Neural progenitor cell (in vitro differentiated cells): ENCODE data around the gene LDB2. TPM values are rescaled to one million over a fixed set of nuclear protein-coding genes. Genes with fewer than 3 reads are reported as not detected.
A peak's percentile ranks its signal among the peaks of the same experiment; 100 is the strongest.

Experiments
- DNase-seq: peaks from one replicate; pipeline ENCODE4 v3.0.0-alpha.2; 2016; ENCODE audit warnings: low spot score
- H2AFZ ChIP-seq: fragments of 200-600 bp; sonication (generic); replicated peaks from 2 replicates; pipeline ENCODE4 v1.6.1; 2016; ENCODE audit warnings: antibody characterized with exemption
- H3F3A ChIP-seq: fragments of 200-600 bp; sonication (generic); 2 replicates; pipeline ENCODE4 v1.6.1; 2016; ENCODE audit warnings: antibody characterized with exemption, low read depth
- H3K27ac ChIP-seq: fragments of 200-600 bp; sonication (generic); 2 replicates; pipeline ENCODE4 v1.5.1; 2016; ENCODE audit warnings: mild to moderate bottlenecking
- H3K27me3 ChIP-seq: fragments of 200-600 bp; sonication (generic); 2 replicates; pipeline ENCODE4 v1.6.1; 2016; ENCODE audit warnings: mild to moderate bottlenecking, moderate library complexity
- H3K36me3 ChIP-seq: fragments of 200-600 bp; sonication (generic); 2 replicates; pipeline ENCODE4 v1.5.1; 2016
- H3K4me1 ChIP-seq: fragments of 200-600 bp; sonication (generic); 2 replicates; pipeline ENCODE4 v1.6.1; 2016; ENCODE audit warnings: mixed run types
- H3K4me2 ChIP-seq: fragments of 200-600 bp; sonication (generic); 2 replicates; pipeline ENCODE4 v1.6.1; 2016
- H3K4me3 ChIP-seq: fragments of 200-600 bp; sonication (generic); 2 replicates; pipeline ENCODE4 v1.5.1; 2016
- H3K79me2 ChIP-seq: fragments of 200-600 bp; sonication (generic); 2 replicates; pipeline ENCODE4 v1.6.1; 2016; ENCODE audit warnings: low read depth
- H3K9ac ChIP-seq: fragments of 200-600 bp; sonication (generic); 2 replicates; pipeline ENCODE4 v1.6.1; 2016
- H3K9me3 ChIP-seq: fragments of 200-600 bp; sonication (generic); 2 replicates; pipeline ENCODE4 v1.5.1; 2016; ENCODE audit warnings: low read depth
- H4K20me1 ChIP-seq: fragments of 200-600 bp; sonication (generic); 2 replicates; pipeline ENCODE4 v1.6.1; 2016; ENCODE audit warnings: low read depth
- H3K27ac Mint-ChIP-seq: 3 replicates; pipeline ENCODE4 v1.8.0; 2021; ENCODE audit warnings: mixed read lengths
- H3K27me3 Mint-ChIP-seq: 2 replicates; pipeline ENCODE4 v1.8.0; 2022; ENCODE audit warnings: low read depth, mild to moderate bottlenecking, inconsistent platforms, moderate library complexity, mixed read lengths; ENCODE audit not compliant: insufficient read depth
- H3K36me3 Mint-ChIP-seq: 3 replicates; pipeline ENCODE4 v1.8.0; 2021; ENCODE audit warnings: mixed read lengths
- H3K4me1 Mint-ChIP-seq: 3 replicates; pipeline ENCODE4 v1.8.0; 2021; ENCODE audit warnings: mixed read lengths
- H3K4me3 Mint-ChIP-seq: 3 replicates; pipeline ENCODE4 v1.8.0; 2021; ENCODE audit warnings: mild to moderate bottlenecking, moderate library complexity, mixed read lengths
- H3K9me3 Mint-ChIP-seq: 3 replicates; pipeline ENCODE4 v1.8.0; 2020; ENCODE audit warnings: mixed read lengths
- CTCF ChIP-seq: fragments of 200-600 bp; sonication (generic); IDR thresholded peaks from 2 replicates; pipeline ENCODE4 v1.5.1; 2017; ENCODE audit warnings: antibody characterized with exemption, mild to moderate bottlenecking
- EZH2 ChIP-seq: fragments of 200-600 bp; sonication (generic); IDR thresholded peaks from 2 replicates; pipeline ENCODE4 v1.6.1; 2017; ENCODE audit warnings: antibody characterized with exemption, mild to moderate bottlenecking, moderate library complexity
- EZH2phosphoT487 ChIP-seq: fragments of 200-600 bp; sonication (generic); IDR thresholded peaks from 2 replicates; pipeline ENCODE4 v1.6.1; 2017; ENCODE audit warnings: antibody characterized with exemption
- total RNA-seq: library from RNA; depleted of rRNA; stranded (reverse); fragments of >200 nt; gene quantifications from 2 replicates; pipeline ENCODE4 v1.2.3, GENCODE V29; 2015; ENCODE audit warnings: low replicate concordance

LDB2 gene
- total RNA-seq, 1 donor from 2014 or later, result 24.3 TPM

GRCh38 chr4:16508968-16509367 lies 389.5 kb downstream of the LDB2 start:
- H3K36me3 ChIP-seq, result peaks cover 8% of the 10 kb centered on the region
- Mint-ChIP-seq H3K27ac (no peak overlapping the region), H3K27me3 (no peaks in the 10 kb centered on the region), H3K36me3 (peaks cover 25% of the 10 kb centered on the region), H3K9me3 (peaks cover 8% of the 10 kb centered on the region), H3K4me1 (peaks cover 4% of the 10 kb centered on the region), H3K4me3 (no peak overlapping the region)
- TF ChIP-seq EZH2 (no peak), CTCF (peak; percentile 45)
- H3K79me2 ChIP-seq, result no peaks in the 10 kb centered on the region
- no peaks in the 10 kb centered on the region for H3K27me3 ChIP-seq
- no peak overlapping the region for H3K4me2 ChIP-seq
- H4K20me1 ChIP-seq, result no peaks in the 10 kb centered on the region
- H2AFZ ChIP-seq, result no peak overlapping the region
- no peaks in the 10 kb centered on the region for H3K9me3 ChIP-seq
- no peaks in the 10 kb centered on the region for H3K4me1 ChIP-seq
- H3F3A ChIP-seq, result no peaks in the 10 kb centered on the region
- no peak overlapping the region for H3K4me3 ChIP-seq
- no peak for DNase-seq
- no peak overlapping the region for H3K27ac ChIP-seq
- no peak overlapping the region for H3K9ac ChIP-seq

DNA sequence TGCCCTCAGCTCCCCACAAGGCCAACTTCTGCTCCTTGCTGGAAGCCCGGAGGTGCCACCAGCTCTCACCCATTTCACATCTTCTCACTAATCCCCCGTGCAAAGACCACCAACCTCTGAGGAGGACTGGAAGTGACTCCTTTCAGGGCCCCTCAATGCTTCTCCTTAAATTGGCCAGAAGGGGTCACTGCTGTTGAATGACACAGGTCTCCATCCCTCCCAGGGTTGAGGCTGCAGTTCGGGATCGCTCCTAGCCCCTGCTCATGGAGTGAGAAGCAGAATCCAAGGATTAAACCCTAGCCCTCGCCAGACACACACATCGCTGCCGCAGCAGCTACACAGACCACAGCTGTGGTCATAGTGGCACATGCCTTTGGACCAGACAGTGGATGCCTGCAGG lies 392.7 kb downstream of the LDB2 start:
- H4K20me1 ChIP-seq, result no peaks in the 10 kb centered on the region
- H3K27me3 Mint-ChIP-seq, result no peaks in the 10 kb centered on the region
- H3F3A ChIP-seq, result no peaks in the 10 kb centered on the region
- H3K4me1 Mint-ChIP-seq, result no peaks in the 10 kb centered on the region
- no peak overlapping the region for H3K4me3 ChIP-seq
- H3K9ac ChIP-seq, result no peak overlapping the region
- H3K27me3 ChIP-seq, result no peaks in the 10 kb centered on the region
- H3K9me3 ChIP-seq, result no peaks in the 10 kb centered on the region
- TF ChIP-seq CTCF, result peak; percentile 68
- TF ChIP-seq EZH2, result no peak
- TF ChIP-seq EZH2phosphoT487, result no peak
- H3K4me1 ChIP-seq, result no peaks in the 10 kb centered on the region
- no peaks in the 10 kb centered on the region for H3K79me2 ChIP-seq
- H3K4me3 Mint-ChIP-seq, result no peak overlapping the region
- peak overlapping the region; percentile 13 for H3K27ac Mint-ChIP-seq
- H3K36me3 Mint-ChIP-seq, result peaks cover 34% of the 10 kb centered on the region
- H3K36me3 ChIP-seq, result peaks cover 8% of the 10 kb centered on the region
- H2AFZ ChIP-seq, result no peak overlapping the region
- DNase-seq, result peak; percentile 79
- H3K9me3 Mint-ChIP-seq, result peaks cover 8% of the 10 kb centered on the region
- H3K4me2 ChIP-seq, result no peak overlapping the region
- H3K27ac ChIP-seq, result no peak overlapping the region

- no peaks in the 10 kb centered on the region for H3F3A ChIP-seq
- Mint-ChIP-seq H3K27me3 (no peaks in the 10 kb centered on the region), H3K4me3 (no peak overlapping the region), H3K36me3 (peaks cover 36% of the 10 kb centered on the region), H3K4me1 (no peaks in the 10 kb centered on the region), H3K27ac (no peak overlapping the region), H3K9me3 (peaks cover 8% of the 10 kb centered on the region)
- H3K4me3 ChIP-seq, result no peak overlapping the region
- no peaks in the 10 kb centered on the region for H3K27me3 ChIP-seq
- H2AFZ ChIP-seq, result no peak overlapping the region
- TF ChIP-seq CTCF, result no peak
- no peak for TF ChIP-seq EZH2phosphoT487
- no peak for TF ChIP-seq EZH2
- H3K4me2 ChIP-seq, result no peak overlapping the region
- no peaks in the 10 kb centered on the region for H3K4me1 ChIP-seq
- H3K9ac ChIP-seq, result no peak overlapping the region
- peaks cover 8% of the 10 kb centered on the region for H3K36me3 ChIP-seq
- H4K20me1 ChIP-seq, result no peaks in the 10 kb centered on the region
- H3K27ac ChIP-seq, result no peak overlapping the region
- DNase-seq, result no peak
- H3K9me3 ChIP-seq, result no peaks in the 10 kb centered on the region
- no peaks in the 10 kb centered on the region for H3K79me2 ChIP-seq
Observed at GRCh38 chr4:16505267-16505666, 393.2 kb downstream of the LDB2 start.
